ENCODE results near the gene C16orf46.

C16orf46 gene

GRCh38 chr16:81029930-81030604, 47.0 kb downstream of the C16orf46 start:
- in situ Hi-C loops (cut with HindIII; ENCODE audit: low sequenced_read_pairs), result loop anchor here (5.0 kb wide), 3 partner anchors 48 to 88 kb away; no protein-coding TSS in a partner anchor

GRCh38 chr16:81026429-81026828, 50.6 kb downstream of the C16orf46 start:
- in situ Hi-C loops (cut with HindIII; ENCODE audit: low sequenced_read_pairs), result no loop called here

- in situ Hi-C loops (cut with HindIII; ENCODE audit: low sequenced_read_pairs), result no loop called here
Measured at GRCh38 chr16:81018496-81018895, 58.5 kb downstream of the C16orf46 start.

DNA sequence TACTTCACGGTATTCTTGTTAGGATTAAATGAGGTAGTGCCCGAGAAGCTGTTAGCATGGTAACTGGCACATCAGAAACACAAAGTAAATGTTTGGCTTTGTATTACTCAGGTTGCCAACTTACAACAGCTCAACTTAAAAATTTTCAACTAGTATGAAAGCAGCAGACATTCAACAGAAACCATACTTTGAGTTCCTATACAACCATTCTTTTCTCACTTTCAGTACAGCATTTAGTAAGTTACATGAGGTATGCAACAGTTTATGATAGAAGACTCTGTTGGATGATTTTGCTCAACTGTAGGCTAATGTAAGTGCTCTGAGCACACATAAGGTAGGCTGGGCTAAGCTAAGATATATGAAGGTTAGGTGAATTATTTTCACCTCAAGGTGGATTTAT, 62.4 kb downstream of the C16orf46 start:
- in situ Hi-C loops (cut with HindIII; ENCODE audit: low sequenced_read_pairs), result no loop called here

- in situ Hi-C loops (cut with HindIII; ENCODE audit: low sequenced_read_pairs), result no loop called here
Measured at GRCh38 chr16:81012974-81013373, 64.1 kb downstream of the C16orf46 start.

Measured in endothelial cell of hepatic sinusoid (primary cell).